HG03139 (cell line): ENCODE data around the gene FKBP1B.
"Not testable (repeated sequence)": the region's sequence is repeated elsewhere in the genome, so short reads cannot be mapped to it uniquely, and the experiment has no call there.

Source experiments
- ATAC-seq: cut with Tn5 transposase; IDR thresholded peaks from one replicate; pipeline ENCODE4 v1.9.1; 2021; ENCODE audit not compliant: unreplicated experiment

Gene FKBP1B

DNA sequence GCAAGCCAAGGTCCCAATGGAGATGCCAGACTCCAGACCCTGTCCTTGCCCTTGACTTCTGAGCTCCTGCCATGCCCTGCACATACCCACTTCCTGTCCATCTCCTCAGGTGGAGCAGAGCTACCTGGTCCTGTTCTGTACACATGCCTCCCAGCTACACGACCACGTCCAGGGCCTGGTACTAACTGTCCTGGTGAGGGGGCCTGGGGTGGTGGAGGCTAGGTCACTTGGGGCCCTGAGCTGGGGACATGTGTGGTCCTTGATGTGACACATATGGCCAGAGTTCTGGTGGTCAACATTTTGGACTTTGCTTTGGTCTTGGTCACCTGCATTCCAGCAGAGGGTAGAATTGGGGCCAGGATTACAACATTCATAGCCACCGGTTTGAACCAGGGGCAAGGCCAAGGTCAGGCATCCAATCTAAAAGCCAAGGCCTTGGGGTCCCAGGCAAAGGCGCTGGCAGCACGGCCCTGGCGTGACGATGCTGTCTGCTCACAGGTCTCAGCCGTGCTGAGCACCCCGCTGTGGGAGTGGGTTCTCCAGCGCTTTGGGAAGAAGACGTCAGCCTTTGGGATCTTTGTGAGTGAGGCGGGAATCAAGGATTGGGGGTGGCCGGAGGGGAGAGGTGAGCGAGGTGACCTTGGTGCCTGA, 27.1 kb upstream of the FKBP1B start:
- no peak for ATAC-seq

GRCh38 chr2:24022975-24023575, 26.5 kb upstream of the FKBP1B start:
- no peak for ATAC-seq

DNA sequence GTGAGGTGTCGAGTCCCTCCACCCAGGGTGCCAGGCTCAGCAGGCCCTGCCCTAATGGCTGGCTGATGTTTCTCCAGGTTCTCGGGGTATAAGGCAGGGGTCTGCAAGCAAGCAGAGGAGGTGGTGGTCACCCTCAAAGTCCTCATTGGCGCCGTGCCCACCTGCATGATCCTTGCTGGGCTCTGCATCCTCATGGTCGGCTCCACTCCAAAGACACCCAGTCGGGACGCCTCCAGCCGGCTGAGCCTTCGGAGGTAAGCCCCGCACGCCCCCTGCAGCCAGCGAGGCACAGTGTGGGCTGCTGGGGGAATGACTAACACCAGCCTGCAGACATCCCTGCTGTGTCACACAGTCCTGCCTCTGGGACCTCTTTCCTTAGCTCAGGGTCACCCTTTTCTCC, 25.5 kb upstream of the FKBP1B start:
- ATAC-seq = no peak

- ATAC-seq = no peak
These were observed 24.4 kb upstream of the FKBP1B start for GRCh38 chr2:24024996-24025663.

- no peak for ATAC-seq
These were observed 23.3 kb upstream of the FKBP1B start for GRCh38 chr2:24026233-24026632.

DNA sequence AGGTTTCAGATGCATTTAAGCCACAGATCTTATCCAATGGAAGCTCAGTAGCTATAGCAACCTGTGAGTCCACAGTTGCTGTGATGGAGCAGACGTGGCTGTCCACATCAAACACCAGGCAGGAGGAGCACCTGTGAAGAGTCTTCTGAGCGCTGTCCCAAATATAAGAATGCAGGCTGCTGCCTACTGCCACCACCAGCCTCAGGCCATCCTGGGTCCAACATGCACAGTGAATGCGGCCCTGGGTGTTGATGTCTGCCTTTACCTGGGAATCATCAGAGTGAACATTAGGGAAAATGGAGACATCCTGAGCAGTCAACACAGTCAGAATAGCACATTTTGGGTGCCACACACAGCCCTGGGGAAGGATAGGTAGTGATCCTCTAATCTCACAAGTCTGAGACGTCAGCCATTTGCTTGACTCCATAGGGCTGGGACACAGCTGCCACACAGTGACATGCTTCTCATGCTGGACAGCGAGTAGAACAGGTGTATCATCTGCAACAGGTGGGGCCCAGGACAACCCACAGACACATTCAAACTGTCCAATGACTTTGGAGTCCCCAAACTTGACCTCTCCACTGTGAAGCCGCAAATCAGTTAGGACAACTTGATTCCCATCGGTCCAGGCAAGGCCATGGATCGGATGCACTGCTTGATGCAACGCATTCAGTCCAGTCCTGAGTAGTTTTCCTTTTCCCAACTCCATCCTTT, 10.6 kb upstream of the FKBP1B start:
- no peak for ATAC-seq

DNA sequence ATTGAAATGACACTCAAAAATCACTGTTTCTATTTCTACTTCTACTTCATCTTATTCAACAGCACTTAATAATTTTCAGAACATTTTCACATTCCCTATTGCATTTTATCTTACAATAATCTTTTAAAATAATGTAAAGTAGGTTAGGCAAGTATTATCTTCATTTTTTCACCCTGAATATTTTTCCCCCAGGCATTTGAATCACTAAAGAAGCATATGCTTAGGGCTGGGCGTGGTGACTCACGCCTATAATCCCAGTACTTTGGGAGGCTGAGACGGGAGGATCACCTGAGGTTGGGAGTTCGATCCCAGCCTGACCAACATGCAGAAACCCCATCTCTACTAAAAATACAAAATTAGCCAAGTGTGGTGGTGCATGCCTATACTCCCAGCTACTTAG, 9.0 kb upstream of the FKBP1B start:
- ATAC-seq = no peak

DNA sequence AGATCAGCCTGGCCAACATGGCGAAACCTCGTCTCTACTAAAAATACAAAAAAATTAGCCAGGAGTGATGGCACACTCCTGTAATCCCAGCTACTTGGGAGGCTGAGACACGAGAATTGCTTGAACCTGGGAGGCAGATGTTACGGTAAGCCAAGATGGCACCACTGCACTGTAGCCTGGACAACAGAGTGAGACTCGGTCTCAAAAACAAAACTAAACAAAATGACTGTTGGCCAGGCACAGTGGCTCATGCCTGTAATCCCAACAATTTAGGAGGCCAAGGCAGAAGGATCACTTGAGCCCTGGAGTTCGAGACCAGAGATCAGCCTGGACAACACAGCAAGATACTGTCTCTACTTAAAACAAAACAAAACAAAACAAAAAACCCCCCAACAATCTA, 6.4 kb upstream of the FKBP1B start:
- not testable (repeated sequence) for ATAC-seq

DNA sequence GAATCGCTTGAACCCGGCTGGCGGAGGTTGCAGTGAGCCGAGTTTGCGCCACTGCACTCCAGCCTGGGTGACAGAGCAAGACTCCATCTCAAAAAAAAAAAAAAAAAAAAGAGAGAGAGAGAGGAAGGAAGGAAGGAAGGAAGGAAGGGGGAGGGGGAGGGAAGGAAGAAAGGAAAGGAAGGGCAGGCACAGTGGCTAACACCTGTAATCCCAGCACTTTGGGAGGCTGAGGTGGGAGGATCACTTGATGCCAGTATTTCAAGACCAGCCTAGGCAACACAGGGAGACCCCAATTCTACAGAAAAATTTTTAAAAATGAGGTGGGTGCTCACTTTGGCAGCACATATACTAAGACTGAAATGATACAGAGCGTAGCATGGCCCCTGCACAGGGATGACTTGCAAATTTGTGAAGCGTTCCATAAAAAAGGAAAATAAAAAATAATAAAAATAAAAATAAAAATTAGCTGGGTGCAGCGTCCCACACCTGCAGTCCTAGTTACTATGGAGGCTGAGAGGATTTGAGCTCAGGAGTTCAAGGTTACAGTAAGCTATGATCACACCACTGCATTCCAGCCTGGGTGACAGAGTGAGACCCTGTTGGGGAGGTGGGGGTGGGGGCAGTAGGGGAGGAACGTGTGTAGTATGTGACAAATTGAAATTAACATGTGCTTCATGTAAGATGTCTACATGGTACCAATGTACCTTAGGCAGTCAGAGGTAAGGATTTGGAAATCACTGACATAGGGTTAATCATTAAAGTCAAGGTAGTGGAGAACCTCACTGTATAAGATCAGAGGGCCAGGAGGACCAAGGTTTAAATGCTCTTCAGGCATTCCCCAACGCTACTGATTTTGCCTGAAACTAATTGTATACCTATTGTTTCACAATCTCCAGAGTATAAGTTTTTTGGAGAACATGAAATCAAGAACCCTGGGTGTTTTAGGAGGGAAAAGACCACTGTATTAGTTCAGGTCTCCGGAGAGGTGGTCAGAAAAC, 3.7 kb upstream of the FKBP1B start:
- ATAC-seq = no peak

GRCh38 chr2:24046599-24046929, 3.0 kb upstream of the FKBP1B start:
- ATAC-seq = no peak

- ATAC-seq = peak; percentile 99
These were observed 2.4 kb upstream of the FKBP1B start, which contains the start of gene WDCP for GRCh38 chr2:24046930-24047702. WDCP (minus strand) TSS chr2:24047391; CDS start chr2:24039494, 7,897 bp downstream.

GRCh38 chr2:24047703-24048033, 1.9 kb upstream of the FKBP1B start:
- peak; percentile 1 for ATAC-seq

GRCh38 chr2:24048769-24049484, 614 bp upstream of the FKBP1B start:
- ATAC-seq = no peak

DNA sequence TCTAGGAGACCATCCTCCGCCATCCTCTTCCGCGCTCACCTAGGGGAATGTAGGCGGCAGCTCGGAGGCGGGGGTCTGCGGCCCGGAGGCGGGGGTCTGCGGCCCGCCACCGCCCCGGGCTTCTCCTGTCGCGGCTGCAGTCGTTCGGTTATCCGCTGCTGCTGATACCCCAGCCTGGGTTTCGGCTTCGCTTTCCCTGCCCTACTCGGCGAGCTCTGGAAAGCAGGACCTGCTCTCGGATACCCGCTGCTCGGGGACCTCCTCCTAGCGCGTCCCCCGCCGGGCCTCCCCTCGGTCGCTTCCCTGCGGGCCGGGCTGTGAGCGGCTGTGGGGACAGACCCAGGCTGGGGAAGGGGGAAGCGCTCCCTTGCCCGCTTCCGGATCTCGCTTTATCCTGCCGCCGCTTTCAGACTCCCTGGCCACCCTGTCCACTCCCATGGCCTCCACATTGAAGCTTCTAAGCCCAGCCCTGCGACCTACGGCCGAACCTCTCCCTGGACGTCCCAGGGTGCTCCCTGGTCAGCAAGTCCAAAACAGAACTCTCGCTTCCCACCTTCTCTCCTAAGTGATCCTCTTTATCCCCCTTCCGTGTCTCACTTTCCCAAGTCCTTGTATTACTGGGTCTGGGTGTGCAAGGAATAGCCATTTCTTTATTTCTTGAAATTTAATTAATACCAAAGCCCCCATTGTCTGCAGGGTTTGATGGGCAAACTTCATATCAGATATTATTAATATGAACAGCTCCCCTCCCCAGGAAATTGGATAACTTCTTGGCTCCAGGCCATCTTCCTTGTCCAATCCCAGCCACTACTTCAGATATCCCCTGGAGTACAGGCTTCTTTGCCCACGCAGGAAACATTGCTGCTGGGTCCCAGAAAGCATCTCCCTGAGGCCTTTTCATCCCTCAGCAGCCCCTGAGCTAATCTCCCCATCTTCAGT, 769 bp downstream of the FKBP1B start:
- ATAC-seq = no peak

DNA sequence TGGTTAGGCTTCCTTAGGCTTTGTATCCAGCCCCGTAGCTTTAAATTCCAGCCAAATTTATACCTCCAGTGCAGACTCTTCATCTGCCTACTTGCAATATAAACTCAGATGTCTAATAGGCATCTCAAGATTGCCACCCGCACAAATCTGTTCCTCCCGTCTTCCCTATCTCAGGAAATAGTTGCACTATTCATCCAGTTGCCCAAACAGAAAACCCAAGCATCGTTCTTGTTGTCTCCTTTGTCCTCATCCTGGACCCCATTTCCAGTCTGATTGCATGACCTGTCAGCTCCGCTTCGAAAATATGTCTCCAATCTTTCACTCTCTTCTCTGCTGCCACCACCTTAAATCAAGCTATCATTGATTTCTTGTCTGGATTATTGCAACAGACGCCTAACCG, 2.3 kb downstream of the FKBP1B start:
- no peak for ATAC-seq

- ATAC-seq = no peak
These were observed 3.4 kb downstream of the FKBP1B start for GRCh38 chr2:24052951-24053350.

DNA sequence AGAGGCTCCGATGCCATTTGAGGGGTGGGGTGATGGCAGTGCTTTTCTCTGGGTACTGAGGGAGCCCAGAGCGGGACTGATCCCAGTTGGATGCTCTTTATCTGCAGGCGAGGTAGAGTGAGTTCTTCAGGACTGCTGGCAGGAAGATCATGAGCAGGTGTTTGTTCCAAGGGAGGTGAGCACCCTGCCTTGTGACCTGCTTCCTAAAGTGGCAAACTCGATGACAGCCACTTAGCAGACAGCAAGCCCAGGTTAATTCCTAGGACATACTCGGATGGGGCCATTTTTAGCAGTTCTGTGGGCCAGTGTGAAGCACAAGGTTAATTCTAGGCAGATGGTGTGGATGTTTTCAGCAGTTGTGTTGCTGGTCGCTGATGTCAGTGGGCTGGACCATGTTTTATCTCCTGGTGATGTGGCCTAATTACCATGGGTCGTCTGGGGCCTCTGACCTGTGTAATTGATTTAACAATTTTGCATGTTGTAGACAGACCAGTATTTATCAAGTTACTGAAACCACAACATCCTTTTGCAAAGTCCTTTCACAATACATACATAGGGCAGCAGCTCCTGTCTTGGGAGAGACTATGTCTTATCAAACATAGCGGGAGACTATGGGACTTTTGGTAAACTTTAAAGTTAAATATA, 4.9 kb downstream of the FKBP1B start:
- no peak for ATAC-seq

DNA sequence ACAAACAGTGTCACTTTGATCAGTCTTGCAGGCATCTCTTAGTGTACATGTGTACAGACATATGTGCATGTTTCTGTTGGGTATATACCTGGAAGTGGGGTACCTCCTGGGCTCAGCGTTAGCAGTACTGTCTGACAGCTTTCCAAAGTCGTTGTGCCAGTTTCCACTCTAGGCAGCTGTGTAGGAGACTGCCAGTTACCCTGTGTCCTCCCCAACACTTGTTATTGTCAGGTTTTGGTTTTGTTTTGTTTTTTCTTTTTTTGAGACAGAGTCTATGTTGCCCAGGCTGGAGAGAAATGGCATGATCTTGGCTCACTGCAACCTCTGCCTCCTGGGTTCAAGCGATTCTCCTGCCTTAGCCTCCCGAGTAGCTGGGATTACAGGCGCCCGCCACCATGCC, 6.2 kb downstream of the FKBP1B start:
- no peak for ATAC-seq
